ENCODE results near the gene CAMK1G. TPM values are rescaled to one million over a fixed set of nuclear protein-coding genes. Genes with fewer than 3 reads are reported as not detected.

CAMK1G gene
- 0.12 TPM for total RNA-seq

- DNase-seq (ENCODE audit: low spot score): no peak
Measured at GRCh38 chr1:209583408-209583807, at the start of gene CAMK1G. Gene CAMK1G, plus strand, starts transcription at chr1:209583714. Its CDS starts 11,270 bp downstream, at chr1:209594984.

- no peak for DNase-seq (ENCODE audit: low spot score)
Measured at GRCh38 chr1:209534496-209535250, 48.8 kb upstream of the CAMK1G start.

- DNase-seq (ENCODE audit: low spot score): no peak
Measured at GRCh38 chr1:209536843-209537242, 46.7 kb upstream of the CAMK1G start.

DNA sequence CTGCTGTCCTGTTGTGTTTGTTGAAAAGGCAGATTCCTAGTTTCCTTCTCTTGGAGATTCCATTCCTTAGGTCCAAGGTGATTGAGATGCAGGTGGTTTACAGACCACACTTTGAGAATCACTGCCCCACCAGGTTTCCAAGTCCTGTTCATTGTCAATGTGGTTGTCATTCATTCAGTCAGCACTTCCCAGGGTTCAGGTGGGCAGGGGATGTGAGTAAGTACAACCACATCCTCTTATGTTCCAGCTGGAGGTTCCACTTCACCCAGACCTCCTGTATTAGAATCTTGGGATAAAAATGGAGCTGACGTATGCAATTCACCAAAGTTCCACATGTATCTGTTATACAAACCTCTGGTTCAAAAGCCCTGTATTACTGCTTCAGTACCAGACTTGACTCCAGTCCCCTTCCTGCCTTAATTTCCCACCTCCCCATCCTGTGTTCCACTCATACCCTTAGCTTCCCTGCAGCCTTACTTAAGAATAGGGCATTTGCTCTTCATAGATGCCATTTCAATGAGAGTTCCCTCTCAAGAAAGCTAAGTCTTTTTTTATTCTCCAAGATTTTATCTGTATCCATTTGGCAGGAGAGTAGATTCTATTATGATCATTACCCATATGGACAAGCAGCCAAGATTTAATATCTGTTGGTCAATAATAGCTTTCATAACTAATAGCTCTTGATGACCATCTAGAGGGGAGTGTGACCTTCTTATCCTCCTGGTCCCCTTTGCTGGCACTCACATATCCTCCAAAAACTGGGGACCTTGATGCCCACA lies 46.0 kb upstream of the CAMK1G start:
- DNase-seq (ENCODE audit: low spot score): no peak

DNA sequence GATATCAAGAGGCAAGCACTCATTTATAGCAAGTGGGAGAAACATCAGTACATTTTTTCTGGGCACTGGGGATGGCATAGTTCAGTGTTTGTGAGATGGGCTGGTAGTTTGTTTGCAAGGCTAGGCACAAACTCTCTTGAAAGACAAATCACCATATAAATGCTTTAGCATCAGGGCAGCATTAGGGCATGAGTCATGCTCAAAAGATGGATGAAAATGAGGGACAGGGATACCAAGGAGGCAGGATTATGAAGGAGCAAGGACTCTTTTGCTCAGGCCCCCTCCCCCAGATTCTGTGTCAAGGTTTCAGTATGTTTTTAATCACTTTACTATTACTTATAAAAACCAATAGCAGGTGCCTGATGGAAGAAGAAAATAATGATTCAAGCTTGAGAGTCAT lies 43.9 kb upstream of the CAMK1G start:
- no peak for DNase-seq (ENCODE audit: low spot score)

DNA sequence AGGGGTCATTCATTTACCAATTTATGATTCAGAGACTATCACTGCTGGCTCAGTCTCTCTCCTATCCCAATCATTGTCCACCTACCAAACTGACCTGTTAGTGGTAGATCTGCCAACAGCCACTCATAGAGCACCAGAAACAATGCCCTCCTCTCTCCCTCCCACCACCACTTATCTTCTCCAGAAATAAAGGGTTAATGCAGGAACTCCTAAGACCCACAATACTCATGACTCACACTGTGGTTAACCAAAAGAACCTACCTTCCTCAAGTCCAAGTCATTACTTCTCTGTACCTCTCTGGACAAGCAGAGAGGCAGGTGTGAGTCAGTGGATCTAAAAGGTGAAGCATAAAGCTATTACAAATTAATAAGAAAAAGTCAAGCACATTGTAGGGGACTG lies 40.9 kb upstream of the CAMK1G start:
- DNase-seq (ENCODE audit: low spot score): no peak

GRCh38 chr1:209544098-209544497 lies 39.4 kb upstream of the CAMK1G start:
- no peak for DNase-seq (ENCODE audit: low spot score)

GRCh38 chr1:209545423-209545822 lies 38.1 kb upstream of the CAMK1G start:
- no peak for DNase-seq (ENCODE audit: low spot score)

- DNase-seq (ENCODE audit: low spot score): no peak
Measured at GRCh38 chr1:209546390-209547085, 37.0 kb upstream of the CAMK1G start.

- no peak for DNase-seq (ENCODE audit: low spot score)
Measured at GRCh38 chr1:209547626-209548025, 35.9 kb upstream of the CAMK1G start.

DNA sequence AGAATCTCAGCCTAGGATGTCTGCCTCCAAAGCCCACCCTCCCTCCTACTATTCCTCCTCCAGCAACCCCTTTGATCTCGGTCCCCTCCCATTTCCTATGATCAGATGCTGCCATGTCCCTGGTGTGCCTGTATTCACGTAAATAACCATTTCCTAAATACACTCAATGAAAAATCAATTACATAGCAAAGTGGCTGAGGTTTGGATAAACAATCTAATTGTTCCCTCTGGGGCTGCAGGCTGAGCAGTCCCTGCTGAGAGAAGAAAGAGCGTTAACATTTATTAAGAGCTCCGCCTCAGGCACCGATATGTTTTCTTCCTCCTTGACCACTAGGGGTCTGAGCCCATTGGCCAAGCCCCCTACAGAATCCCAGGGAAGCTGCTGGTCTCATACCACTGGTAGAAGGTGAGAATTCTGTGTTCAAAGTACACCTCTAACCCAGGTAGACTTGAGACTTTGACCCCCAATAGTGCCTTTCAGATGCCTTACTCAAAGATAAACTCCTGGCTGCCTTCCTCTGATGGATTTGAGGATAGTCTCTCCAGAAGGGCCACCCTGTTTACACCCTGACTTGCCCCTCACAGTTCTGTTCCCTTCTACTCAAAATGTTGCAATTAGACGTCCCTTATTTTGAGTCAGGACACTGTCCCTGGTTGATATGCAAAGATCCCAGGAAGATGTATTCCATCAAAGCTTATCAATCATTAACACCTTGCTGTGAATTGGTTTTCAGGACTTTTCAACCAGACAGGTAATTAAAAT lies 33.9 kb upstream of the CAMK1G start:
- no peak for DNase-seq (ENCODE audit: low spot score)

- no peak for DNase-seq (ENCODE audit: low spot score)
Measured at GRCh38 chr1:209550519-209550918, 33.0 kb upstream of the CAMK1G start.

GRCh38 chr1:209552406-209553264 lies 30.9 kb upstream of the CAMK1G start:
- no peak for DNase-seq (ENCODE audit: low spot score)

DNA sequence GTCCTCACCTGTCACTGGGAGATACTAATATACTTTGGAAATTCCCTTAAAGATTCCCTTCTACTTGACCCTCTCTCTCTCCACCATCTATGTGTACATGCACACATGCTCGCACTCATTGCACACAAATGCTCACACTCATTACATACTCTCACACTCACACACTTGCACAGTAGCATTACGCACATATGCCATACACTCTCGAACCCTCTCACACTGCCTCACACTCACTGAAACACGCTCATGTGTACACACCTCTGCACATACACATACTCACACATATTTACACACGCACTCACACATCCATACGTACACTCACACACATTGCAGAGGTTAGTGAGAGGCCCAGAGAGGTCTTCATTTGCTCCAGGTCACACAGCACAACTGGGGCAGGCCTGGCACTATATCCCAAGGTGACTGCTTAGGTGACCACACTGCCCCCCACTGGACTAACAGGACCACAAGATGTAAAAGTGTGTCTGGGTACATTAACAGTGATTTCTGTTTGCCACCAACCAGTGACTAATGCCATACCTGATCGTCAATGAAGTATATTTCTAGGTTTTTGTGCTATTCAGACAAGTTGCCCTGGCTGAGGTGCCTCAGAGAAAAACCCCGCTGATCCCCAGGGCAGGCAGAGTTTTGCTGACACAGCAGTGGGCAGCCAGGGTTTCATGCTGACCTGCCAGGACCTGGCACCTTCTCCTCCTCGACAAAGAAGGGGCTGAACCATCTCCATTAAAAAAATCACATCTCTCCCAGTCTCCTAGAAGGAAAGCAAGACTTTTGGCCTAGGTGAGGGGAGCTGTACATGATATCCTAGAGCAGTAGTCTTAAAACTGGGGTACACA lies 28.5 kb upstream of the CAMK1G start:
- DNase-seq (ENCODE audit: low spot score): no peak

DNA sequence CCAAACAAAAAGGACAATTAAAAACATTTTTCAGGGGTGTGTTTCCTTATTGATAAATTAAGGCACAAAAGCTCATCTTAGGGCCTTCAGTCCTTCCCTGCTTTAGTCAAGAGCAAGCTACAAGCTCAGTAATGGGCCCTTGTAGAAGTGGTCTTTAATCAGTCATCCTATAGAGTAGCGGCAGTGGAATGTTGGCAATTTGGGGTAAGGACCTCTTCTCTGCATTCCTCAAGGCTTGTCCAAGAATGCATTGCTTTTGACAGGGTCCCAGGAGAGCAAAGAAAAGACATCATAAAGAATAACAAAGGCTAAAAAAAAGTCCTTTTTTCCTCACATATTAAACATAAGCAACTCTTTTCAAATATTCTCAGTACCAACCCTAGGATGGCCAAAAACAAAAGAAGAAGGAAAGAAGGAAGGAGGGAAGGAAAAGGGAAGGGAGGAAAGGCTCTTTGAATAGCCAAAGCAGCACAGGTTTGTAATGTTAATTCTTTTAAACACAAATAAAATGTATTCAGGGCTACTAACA lies 27.3 kb upstream of the CAMK1G start:
- DNase-seq (ENCODE audit: low spot score): no peak

DNA sequence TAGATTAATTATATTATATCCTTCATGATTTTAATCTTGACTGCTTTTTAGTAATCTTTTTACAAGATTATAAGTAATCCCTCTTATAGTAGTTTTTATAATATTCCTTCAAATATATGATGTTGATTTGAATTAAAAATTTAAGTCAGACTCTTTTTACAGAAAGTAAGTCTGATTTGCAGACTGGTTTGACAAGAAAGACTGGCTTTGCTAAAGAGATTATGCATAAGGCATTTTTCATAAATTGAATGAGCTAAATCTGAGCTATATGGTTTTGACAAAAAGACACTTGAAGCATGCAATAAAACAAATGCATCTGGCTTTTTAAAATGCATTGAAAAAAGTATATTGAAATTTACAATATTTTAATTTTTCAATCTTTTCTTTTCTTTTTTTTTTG lies 26.3 kb upstream of the CAMK1G start:
- no peak for DNase-seq (ENCODE audit: low spot score)

- DNase-seq (ENCODE audit: low spot score): no peak
Measured at GRCh38 chr1:209560529-209560928, 23.0 kb upstream of the CAMK1G start.

- DNase-seq (ENCODE audit: low spot score): no peak
Measured at GRCh38 chr1:209560952-209561351, 22.6 kb upstream of the CAMK1G start.

DNA sequence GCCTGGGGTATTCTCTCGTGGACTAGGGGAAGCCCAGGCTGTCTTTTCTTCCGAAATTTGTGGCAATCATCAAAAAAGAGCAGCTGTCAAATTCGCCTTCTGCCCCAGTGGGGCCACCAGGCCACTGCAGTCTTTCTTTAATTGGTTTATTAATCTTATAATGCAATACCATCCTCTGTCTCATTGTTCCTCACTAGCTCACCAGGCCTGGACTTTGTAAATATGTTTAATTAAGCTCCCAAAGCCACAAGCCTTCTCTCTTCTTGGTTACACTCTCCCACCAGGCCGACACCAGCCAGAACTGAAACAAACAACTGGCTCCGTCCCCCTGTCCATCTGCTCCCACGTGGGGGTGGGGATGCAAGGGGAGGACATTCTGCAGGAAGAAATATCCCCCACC lies 22.0 kb upstream of the CAMK1G start:
- DNase-seq (ENCODE audit: low spot score): no peak

DNA sequence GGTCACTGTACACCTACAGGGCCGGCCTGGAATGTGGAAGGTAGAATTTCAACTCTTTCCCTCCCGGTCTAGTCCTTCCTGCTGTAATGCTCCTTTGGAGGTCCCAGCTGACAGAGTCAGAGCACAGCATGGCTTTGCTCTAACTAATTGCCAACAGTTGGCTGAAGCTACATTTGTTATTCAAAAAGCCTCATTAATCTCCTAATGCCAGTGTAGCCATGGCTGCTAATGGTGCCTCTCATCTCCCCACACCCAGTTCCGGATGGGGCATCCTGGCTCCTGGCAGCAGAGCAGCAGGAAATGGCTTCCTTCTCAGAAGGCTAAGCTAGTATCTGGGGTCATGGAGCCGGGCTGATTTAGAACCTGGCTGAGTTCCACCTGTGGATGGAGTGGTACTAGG lies 18.7 kb upstream of the CAMK1G start:
- no peak for DNase-seq (ENCODE audit: low spot score)
